GM12878 (cell line): Measurements from ENCODE around the gene CLCNKA. TPM values are rescaled to one million over a fixed set of nuclear protein-coding genes. Genes with fewer than 3 reads are reported as not detected.
A peak's percentile ranks its signal among the peaks of the same experiment; 100 is the strongest.

Source experiments
- ATAC-seq: fragments of 200-7000 bp; cut with Tn5 transposase; 3 replicates; pipeline ENCODE4 v1.9.1; 2020; ENCODE audit warnings: mild to moderate bottlenecking, moderate library complexity
- BruUV-seq: library from RNA; stranded (reverse); fragments of 400-500 nt; replicated peaks from 2 replicates; lab custom pipeline; 2021; lab: Mats Ljungman, UMichigan
- CTCF ChIA-PET: fragments of 300-600 bp; sonication (Branson Sonifier 250); formaldehyde crosslinking; extraction: SDS; loops from one replicate; lab custom pipeline; 2021; ENCODE audit warnings: inconsistent platforms; lab: Yijun Ruan, JAX
- POLR2A ChIA-PET: fragments of 350-600 bp; formaldehyde crosslinking; extraction: SDS; loops from one replicate; lab custom pipeline; 2021; ENCODE audit warnings: inconsistent platforms; lab: Charles Lee
- RAD21 ChIA-PET: fragments of 300-600 bp; sonication (Branson Sonifier 250); formaldehyde crosslinking; loops from one replicate; lab custom pipeline; 2023; ENCODE audit warnings: antibody characterized with exemption; ENCODE audit not compliant: unreplicated experiment; lab: Charles Lee
- SMC1A ChIA-PET: fragments of 300-600 bp; sonication (Branson Sonifier 250); formaldehyde crosslinking; loops from one replicate; lab custom pipeline; 2023; ENCODE audit not compliant: unreplicated experiment, uncharacterized antibody; lab: Charles Lee
- DNase-seq: peaks from one replicate; pipeline ENCODE4 v3.0.0-alpha.2; 2011; ENCODE audit warnings: low read depth, low spot score
- FAIRE-seq: peaks from 3 replicates; lab custom pipeline; 2011; peaks lifted over from hg19 to GRCh38; lab: Jason Lieb, UNC
- H2AFZ ChIP-seq: 2 replicates; pipeline ENCODE4 v1.6.0; 2011; ENCODE audit warnings: low read depth, low read length, control low read depth; ENCODE audit not compliant: control insufficient read depth
- H3K27ac ChIP-seq: 2 replicates; pipeline ENCODE4 v1.5.1; 2011; ENCODE audit warnings: control low read depth; ENCODE audit not compliant: control insufficient read depth, insufficient read depth
- H3K27me3 ChIP-seq, 2 experiments: replicated peaks in 1 of 2; 2 replicates each; pipeline versions ENCODE4 v1.6.0 to v1.6.1; 2011; ENCODE audit warnings: low read length in 1 of 2; ENCODE audit not compliant: control insufficient read depth in 2 of 2, insufficient read depth in 2 of 2
- H3K36me3 ChIP-seq, 2 experiments: 2 replicates each; pipeline ENCODE4 v1.5.1; 2011; ENCODE audit warnings: low read length in 1 of 2; ENCODE audit not compliant: control insufficient read depth in 2 of 2, insufficient read depth in 2 of 2
- H3K4me1 ChIP-seq: 2 replicates; pipeline ENCODE4 v1.6.1; 2011; ENCODE audit warnings: mild to moderate bottlenecking, low read length, moderate library complexity, mixed read lengths; ENCODE audit not compliant: control insufficient read depth, insufficient read depth
- H3K4me2 ChIP-seq: 2 replicates; pipeline ENCODE4 v1.6.0; 2011; ENCODE audit warnings: control low read depth; ENCODE audit not compliant: control insufficient read depth, insufficient read depth
- H3K4me3 ChIP-seq: fragments of 200-600 bp; sonication (generic); 2 replicates; pipeline ENCODE4 v1.5.1; 2016
- H3K79me2 ChIP-seq: 2 replicates; pipeline ENCODE4 v1.6.0; 2011; ENCODE audit warnings: low read length; ENCODE audit not compliant: control insufficient read depth, insufficient read depth
- H3K9ac ChIP-seq: 2 replicates; pipeline ENCODE4 v1.8.0; 2011; ENCODE audit warnings: low read length, control low read depth, mixed read lengths; ENCODE audit not compliant: control insufficient read depth, insufficient read depth
- H3K9me3 ChIP-seq: replicated peaks from 3 replicates; pipeline ENCODE4 v1.5.1; 2011; ENCODE audit warnings: mild to moderate bottlenecking, low read length; ENCODE audit not compliant: control insufficient read depth, insufficient read depth
- H4K20me1 ChIP-seq: 2 replicates; pipeline ENCODE4 v1.6.0; 2011; ENCODE audit not compliant: control insufficient read depth, insufficient read depth
- ATF7 ChIP-seq: fragments of 450-650 bp; IDR thresholded peaks from 2 replicates; pipeline ENCODE4 v1.6.1; 2016; ENCODE audit warnings: low read depth, mild to moderate bottlenecking
- BCL3 ChIP-seq: IDR thresholded peaks from 2 replicates; pipeline ENCODE4 v1.6.1; 2011; ENCODE audit warnings: borderline replicate concordance, low read depth, mild to moderate bottlenecking, moderate library complexity, low read length; ENCODE audit not compliant: insufficient read depth, poor library complexity, severe bottlenecking
- BRCA1 ChIP-seq: IDR thresholded peaks from 2 replicates; pipeline ENCODE4 v1.6.1; 2011; ENCODE audit warnings: low read depth, low read length, improper control_type of control experiment
- CTCF ChIP-seq, 3 experiments: IDR thresholded peaks in 2 of 3; conservative IDR thresholded peaks in 1 of 3; 2 replicates each; pipeline ENCODE4 v1.5.1; 2011; ENCODE audit warnings: low read depth in 3 of 3, low read length in 3 of 3, mild to moderate bottlenecking in 3 of 3, control low read depth in 2 of 3, moderate library complexity in 2 of 3, inconsistent platforms in 1 of 3, mixed read lengths in 1 of 3; ENCODE audit not compliant: control insufficient read depth in 2 of 3, insufficient read depth in 1 of 3; ENCODE audit errors: extremely low read depth in 1 of 3
- ESRRA ChIP-seq: IDR thresholded peaks from 2 replicates; pipeline ENCODE4 v1.6.1; 2012; ENCODE audit warnings: mild to moderate bottlenecking, low read length, improper control_type of control experiment
- IRF3 ChIP-seq: fragments of 450-650 bp; IDR thresholded peaks from 2 replicates; pipeline ENCODE4 v1.6.1; 2014; ENCODE audit warnings: mild to moderate bottlenecking
- NFXL1 ChIP-seq: fragments of 450-650 bp; IDR thresholded peaks from 2 replicates; pipeline ENCODE4 v1.6.1; 2017; ENCODE audit warnings: antibody characterized with exemption, mild to moderate bottlenecking, borderline replicate concordance
- POLR2AphosphoS5 ChIP-seq: IDR thresholded peaks from 2 replicates; pipeline ENCODE4 v1.6.1; 2011; ENCODE audit warnings: mild to moderate bottlenecking, low read length, inconsistent platforms
- RAD21 ChIP-seq: IDR thresholded peaks from 2 replicates; pipeline ENCODE4 v1.6.1; 2011; ENCODE audit warnings: mild to moderate bottlenecking, low read depth, low read length, moderate library complexity; ENCODE audit not compliant: insufficient read depth
- RAD51 ChIP-seq: fragments of 450-650 bp; IDR thresholded peaks from 2 replicates; pipeline ENCODE4 v1.6.1; 2016; ENCODE audit warnings: moderate library complexity, mild to moderate bottlenecking, inconsistent platforms
- REST ChIP-seq: IDR thresholded peaks from 2 replicates; pipeline ENCODE4 v1.6.1; 2012; ENCODE audit warnings: mild to moderate bottlenecking, low read depth, low read length
- STAT3 ChIP-seq: IDR thresholded peaks from 2 replicates; pipeline ENCODE4 v1.6.1; 2011; ENCODE audit warnings: low read depth, low read length, improper control_type of control experiment
- TCF3 ChIP-seq: IDR thresholded peaks from 2 replicates; pipeline ENCODE4 v1.6.1; 2012; ENCODE audit warnings: low read depth, mild to moderate bottlenecking, low read length, borderline replicate concordance; ENCODE audit not compliant: insufficient read depth
- WGBS: methylation state at CpG from one replicate; pipeline ENCODE4 v1.1.6; 2016; ENCODE audit warnings: low lambda C conversion rate; ENCODE audit not compliant: insufficient replicate concordance, insufficient coverage; ENCODE audit errors: missing lambda C conversion rate; 5-methylcytosine and 5-hydroxymethylcytosine counted together
- in situ Hi-C: fragments of 300-500 bp; cut with MboI; formaldehyde crosslinking; loops from 9 replicates; pipeline ENCODE4 v1.14.3; 2018; ENCODE audit warnings: mixed read lengths
- intact Hi-C: fragments of 100-400 bp; cut with micrococcal nuclease; formaldehyde crosslinking; loops from one replicate; pipeline ENCODE4 v1.14.2; 2022; ENCODE audit not compliant: unreplicated experiment
- polyA plus RNA-seq, 11 experiments: library from polyadenylated mRNA; depleted of rRNA in 4 of 11; unstranded in 6 of 11; stranded (reverse) in 5 of 11; fragments of >200 nt; fragmentation: Nextera tagmentation in 4 of 11; fragmentation: Illumina TruSeq in 1 of 11; extraction: Ambion mirVana in 4 of 11; extraction: Trizol in 1 of 11; gene quantifications; 1 replicate in 1 of 11; 2 replicates in 10 of 11; pipeline versions ENCODE4 v1.2.1 to v1.2.3, GENCODE V29; 2011 to 2016; ENCODE audit warnings: inconsistent platforms in 2 of 11, missing spikeins in 2 of 11, low read depth in 1 of 11
- total RNA-seq, 4 experiments: library from RNA; depleted of rRNA in 3 of 4; stranded (reverse); fragments of >200 nt in 3 of 4; fragmentation: Illumina TruSeq in 1 of 4; extraction: Trizol in 1 of 4; gene quantifications; 2 replicates each; pipeline versions ENCODE4 v1.2.1 to v1.2.3, GENCODE V29; 2013 to 2021

Gene CLCNKA
- total and polyA plus RNA-seq, 10 of the 15 experiments (the other 5 are each of a cell fraction or from before 2014, with no cell fraction given), result 0.02 to 0.15 (median 0.08) TPM; not detected in 6

- TF ChIP-seq ESRRA (no peak), BCL3 (no peak), REST (no peak)
- TF ChIP-seq, all 136 proteins: peak for 0
These were observed 48.1 kb upstream of the CLCNKA start (continued) for GRCh38 chr1:15973772-15974171.

GRCh38 chr1:15974855-15975254 lies 47.0 kb upstream of the CLCNKA start:
- Histone ChIP-seq H3K9me3 (peaks cover 5% of the 10 kb centered on the region; the same call in 2 of the 3 replicates), H3K4me3 (peak overlapping the region; percentile 95), H3K4me2 (peak overlapping the region; percentile 75), H3K27ac (peak overlapping the region; percentile 80), H4K20me1 (no peaks in the 10 kb centered on the region), H2AFZ (peak overlapping the region; percentile 48), H3K27me3 (no peaks in the 10 kb centered on the region), H3K9ac (peak overlapping the region; percentile 70), H3K79me2 (peaks cover 20% of the 10 kb centered on the region), H3K4me1 (peaks cover 4% of the 10 kb centered on the region), H3K36me3 (peaks cover 5 to 14% of the 10 kb centered on the region in 2 experiments)
- peak; percentile 71 for ATAC-seq
- in situ Hi-C loops, result no loop called here
- SMC1A ChIA-PET, result interaction anchor here (0.8 to 5.0 kb wide), 21 partner anchors 10 to 274 kb away, joined by 3 to 53 read pairs (median 4); no protein-coding TSS in a partner anchor
- intact Hi-C loops, result loop anchor here (1.0 to 10.0 kb wide), 3 partner anchors 9 to 450 kb away; partner anchors contain the start of genes CASP9 and DNAJC16
- RAD21 ChIA-PET, result interaction anchor here (0.7 to 5.3 kb wide), 17 partner anchors 13 to 159 kb away, joined by 3 to 116 read pairs (median 6); partner anchors contain the start of gene SPEN
- POLR2A ChIA-PET, result interaction anchor here (0.5 to 3.5 kb wide), 12 partner anchors 8 to 434 kb away, joined by 3 to 45 read pairs (median 6); partner anchors contain the start of gene SPEN
- BruUV-seq, result TSS peak; percentile 81
- WGBS, result 2% methylated on average over 9 of the region's 9 CpGs
- peak; percentile 72 for FAIRE-seq
- CTCF ChIA-PET, result interaction anchor here (0.7 to 5.1 kb wide), 8 partner anchors 12 to 460 kb away, joined by 3 to 68 read pairs (median 6); partner anchors contain the start of gene SRARP
- DNase-seq, result no peak
- TF ChIP-seq ATF7 (peak; percentile 27; the same call in 1 of the 2 replicates), NFXL1 (no peak), POLR2AphosphoS5 (peak; percentile 45; the same call in 1 of the 2 replicates), TCF3 (no peak), BRCA1 (no peak), RAD51 (no peak), CTCF (IDR thresholded peaks at IDR 0.05 in 2 of 3, conservative IDR thresholded peaks at IDR 0.05 in 1 of 3; ENCODE audit: control insufficient read depth in 2 of 3, extremely low read depth in 1 of 3, insufficient read depth in 1 of 3, low read depth in 3 of 3, low read length in 3 of 3) (no peak), IRF3 (no peak), RAD21 (no peak), STAT3 (no peak)
